Endothelial cell of umbilical vein (primary cell): ENCODE data around the gene FAM3D. TPM values are rescaled to one million over a fixed set of nuclear protein-coding genes. Genes with fewer than 3 reads are reported as not detected.

Experiments
- BruUV-seq: library from RNA; stranded (reverse); fragments of 400-500 nt; replicated peaks from 2 replicates; lab custom pipeline; 2021; lab: Mats Ljungman, UMichigan
- CTCF ChIA-PET: fragments of 300-600, 350-600 bp; sonication (Branson Sonifier 250); formaldehyde crosslinking; loops from one replicate; lab custom pipeline; 2021; ENCODE audit warnings: antibody characterized with exemption, inconsistent platforms; lab: Charles Lee
- POLR2A ChIA-PET: fragments of 300-600, 350-600 bp; sonication (Branson Sonifier 250); formaldehyde crosslinking; loops from one replicate; lab custom pipeline; 2021; ENCODE audit warnings: antibody characterized with exemption, inconsistent platforms; lab: Charles Lee
- DNase-seq: peaks from one replicate; pipeline ENCODE4 v3.0.0-alpha.2; 2011; ENCODE audit warnings: low read depth, low spot score
- FAIRE-seq: peaks from 2 replicates; lab custom pipeline; 2011; peaks lifted over from hg19 to GRCh38; lab: Jason Lieb, UNC
- H2AFZ ChIP-seq: 2 replicates; pipeline ENCODE4 v1.6.0; 2012; ENCODE audit warnings: low read depth, low read length, control low read depth, inconsistent platforms
- H3K27ac ChIP-seq: 2 replicates; pipeline ENCODE4 v1.5.1; 2011; ENCODE audit warnings: low read depth, mild to moderate bottlenecking, control low read depth, low read length, moderate library complexity; ENCODE audit not compliant: insufficient read depth
- H3K27me3 ChIP-seq, 2 experiments: 2 replicates each; pipeline versions ENCODE4 v1.6.0 to v1.6.1; 2011; ENCODE audit warnings: low read length in 2 of 2, mixed read lengths in 1 of 2; ENCODE audit not compliant: control insufficient read depth in 2 of 2, insufficient read depth in 2 of 2
- H3K36me3 ChIP-seq, 2 experiments: 2 replicates in 1 of 2; 3 replicates in 1 of 2; pipeline ENCODE4 v1.5.1; 2011; ENCODE audit warnings: low read length in 2 of 2, mild to moderate bottlenecking in 1 of 2, moderate library complexity in 1 of 2; ENCODE audit not compliant: control insufficient read depth in 2 of 2, insufficient read depth in 2 of 2; ENCODE audit errors: extremely low read depth in 1 of 2
- H3K4me1 ChIP-seq: 3 replicates; pipeline ENCODE4 v1.5.1; 2011; ENCODE audit warnings: mild to moderate bottlenecking, low read length; ENCODE audit not compliant: control insufficient read depth, insufficient read depth; ENCODE audit errors: extremely low read depth
- H3K4me2 ChIP-seq: 2 replicates; pipeline ENCODE4 v1.6.1; 2011; ENCODE audit warnings: low read length, control low read depth, mixed read lengths; ENCODE audit not compliant: insufficient read depth
- H3K4me3 ChIP-seq, 3 experiments: fragments of 200-600 bp in 1 of 3; sonication (generic), shearing (Covaris generic) in 1 of 3; replicated peaks in 1 of 3; 2 replicates each; pipeline ENCODE4 v1.5.1; 2011 to 2016; ENCODE audit warnings: control low read depth in 3 of 3, low read length in 3 of 3, mild to moderate bottlenecking in 2 of 3, inconsistent platforms in 1 of 3, low read depth in 1 of 3, moderate library complexity in 1 of 3; ENCODE audit not compliant: insufficient read depth in 1 of 3
- H3K79me2 ChIP-seq: 2 replicates; pipeline ENCODE4 v1.6.0; 2012; ENCODE audit warnings: low read length, inconsistent platforms; ENCODE audit not compliant: control insufficient read depth, insufficient read depth
- H3K9ac ChIP-seq: replicated peaks from 2 replicates; pipeline ENCODE3; 2011; ENCODE audit warnings: low read length, control low read depth; ENCODE audit not compliant: insufficient read depth; ENCODE audit errors: extremely low read depth
- H3K9me1 ChIP-seq: replicated peaks from 3 replicates; pipeline ENCODE4 v1.6.0; 2011; ENCODE audit warnings: mild to moderate bottlenecking, low read length; ENCODE audit not compliant: control insufficient read depth, insufficient read depth; ENCODE audit errors: extremely low read depth
- H3K9me3 ChIP-seq: replicated peaks from 2 replicates; pipeline ENCODE4 v1.5.1; 2012; ENCODE audit warnings: low read length, inconsistent platforms; ENCODE audit not compliant: control insufficient read depth, insufficient read depth
- H4K20me1 ChIP-seq: replicated peaks from 2 replicates; pipeline ENCODE3; 2011; ENCODE audit warnings: mild to moderate bottlenecking, low read length; ENCODE audit not compliant: control insufficient read depth, insufficient read depth; ENCODE audit errors: extremely low read depth
- EZH2 ChIP-seq: IDR thresholded peaks from 2 replicates; pipeline ENCODE4 v1.6.1; 2012; ENCODE audit warnings: borderline replicate concordance, low read depth, mild to moderate bottlenecking, moderate library complexity, low read length, inconsistent platforms; ENCODE audit not compliant: severe bottlenecking
- FOS ChIP-seq: IDR thresholded peaks from 2 replicates; pipeline ENCODE4 v1.6.1; 2011; ENCODE audit warnings: mild to moderate bottlenecking, low read length, moderate library complexity, borderline replicate concordance; ENCODE audit not compliant: insufficient read depth
- GATA2 ChIP-seq: IDR thresholded peaks from 2 replicates; pipeline ENCODE4 v1.7.0; 2011; ENCODE audit warnings: low read depth, mild to moderate bottlenecking, moderate library complexity, mixed read lengths, low read length; ENCODE audit not compliant: insufficient read length, insufficient read depth
- JUN ChIP-seq: IDR thresholded peaks from 2 replicates; pipeline ENCODE4 v1.6.1; 2011; ENCODE audit warnings: borderline replicate concordance, low read depth; ENCODE audit not compliant: insufficient read length, insufficient read depth
- MYC ChIP-seq: IDR thresholded peaks from one replicate; pipeline ENCODE4 v1.6.1; 2011; ENCODE audit warnings: mild to moderate bottlenecking, low read depth, low read length
- POLR2A ChIP-seq: IDR thresholded peaks from 2 replicates; pipeline ENCODE4 v1.6.1; 2012; ENCODE audit warnings: low read depth, mild to moderate bottlenecking, control low read depth, low read length
- POLR2AphosphoS5 ChIP-seq: IDR thresholded peaks from 2 replicates; pipeline ENCODE4 v1.6.1; 2012; ENCODE audit warnings: low read depth, mild to moderate bottlenecking, control low read depth, low read length, moderate library complexity; ENCODE audit not compliant: insufficient read depth
- dilution Hi-C: fragments of 300-500 bp; cut with MboI; formaldehyde crosslinking; loops from one replicate; pipeline ENCODE4 v1.15.0; 2019; ENCODE audit warnings: low sequenced_read_pairs; ENCODE audit not compliant: extremely low pct_ligation_motif_present
- intact Hi-C: fragments of 100-400 bp; cut with micrococcal nuclease; formaldehyde crosslinking; loops from one replicate; pipeline ENCODE4 v1.10.0; 2022
- polyA plus RNA-seq, 4 experiments: library from polyadenylated mRNA; depleted of rRNA in 3 of 4; stranded (reverse) in 3 of 4; unstranded in 1 of 4; fragments of >200 nt; gene quantifications; 2 replicates each; pipeline versions ENCODE4 v1.2.1 to v1.2.3, GENCODE V29; 2011 to 2012; ENCODE audit warnings: missing spikeins in 1 of 4
- total RNA-seq: library from RNA; stranded (reverse); gene quantifications from 2 replicates; pipeline ENCODE4 v1.2.3, GENCODE V29; 2021
- TF ChIP-seq, protein P1 (sequence below): IDR thresholded peaks from 2 replicates; pipeline ENCODE4 v1.6.1; 2011; ENCODE audit not compliant: insufficient read depth, insufficient read length
- TF ChIP-seq, protein P2 (sequence below), 2 donors: IDR thresholded peaks; 1 replicate in 1 of 2; 2 replicates in 1 of 2; pipeline ENCODE4 v1.5.1; 2011; ENCODE audit warnings: low read length in 2 of 2, mild to moderate bottlenecking in 2 of 2, moderate library complexity in 2 of 2, control low read depth in 1 of 2, inconsistent platforms in 1 of 2, low read depth in 1 of 2; ENCODE audit not compliant: insufficient read depth in 1 of 2; ENCODE audit errors: extremely low read depth in 1 of 2

Gene FAM3D
- total and polyA plus RNA-seq, 2 donors (not counting 3 experiments of a cell fraction or from before 2014, with no cell fraction given), result 0.12 TPM; not detected in 1

- DNase-seq (no peak), FAIRE-seq (no peak)
- H3K9ac ChIP-seq, result no peak overlapping the region
- no peaks in the 10 kb centered on the region for H3K9me3 ChIP-seq
- H3K79me2 ChIP-seq, result no peaks in the 10 kb centered on the region
- ChIA-PET POLR2A (no interaction called here), CTCF (interaction anchor here (0.7 kb wide), 1 partner anchor 12 kb away, joined by 3 read pairs; no protein-coding TSS in a partner anchor)
- no peak overlapping the region for H3K4me3 ChIP-seq
- no peaks in the 10 kb centered on the region for H3K27me3 ChIP-seq
- no peak overlapping the region for H2AFZ ChIP-seq
- no peaks in the 10 kb centered on the region for H3K36me3 ChIP-seq
- dilution Hi-C loops (no loop called here), intact Hi-C loops (no loop called here)
- H3K9me1 ChIP-seq, result no peaks in the 10 kb centered on the region
- H3K4me1 ChIP-seq, result peaks cover 21% of the 10 kb centered on the region
- TF ChIP-seq, protein P1, sequence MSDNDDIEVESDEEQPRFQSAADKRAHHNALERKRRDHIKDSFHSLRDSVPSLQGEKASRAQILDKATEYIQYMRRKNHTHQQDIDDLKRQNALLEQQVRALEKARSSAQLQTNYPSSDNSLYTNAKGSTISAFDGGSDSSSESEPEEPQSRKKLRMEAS, result no peak
- no peak for TF ChIP-seq EZH2
- no peak for TF ChIP-seq GATA2
- no peak for TF ChIP-seq FOS
- no peak for TF ChIP-seq POLR2A
- TF ChIP-seq, protein P2, sequence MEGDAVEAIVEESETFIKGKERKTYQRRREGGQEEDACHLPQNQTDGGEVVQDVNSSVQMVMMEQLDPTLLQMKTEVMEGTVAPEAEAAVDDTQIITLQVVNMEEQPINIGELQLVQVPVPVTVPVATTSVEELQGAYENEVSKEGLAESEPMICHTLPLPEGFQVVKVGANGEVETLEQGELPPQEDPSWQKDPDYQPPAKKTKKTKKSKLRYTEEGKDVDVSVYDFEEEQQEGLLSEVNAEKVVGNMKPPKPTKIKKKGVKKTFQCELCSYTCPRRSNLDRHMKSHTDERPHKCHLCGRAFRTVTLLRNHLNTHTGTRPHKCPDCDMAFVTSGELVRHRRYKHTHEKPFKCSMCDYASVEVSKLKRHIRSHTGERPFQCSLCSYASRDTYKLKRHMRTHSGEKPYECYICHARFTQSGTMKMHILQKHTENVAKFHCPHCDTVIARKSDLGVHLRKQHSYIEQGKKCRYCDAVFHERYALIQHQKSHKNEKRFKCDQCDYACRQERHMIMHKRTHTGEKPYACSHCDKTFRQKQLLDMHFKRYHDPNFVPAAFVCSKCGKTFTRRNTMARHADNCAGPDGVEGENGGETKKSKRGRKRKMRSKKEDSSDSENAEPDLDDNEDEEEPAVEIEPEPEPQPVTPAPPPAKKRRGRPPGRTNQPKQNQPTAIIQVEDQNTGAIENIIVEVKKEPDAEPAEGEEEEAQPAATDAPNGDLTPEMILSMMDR (IDR thresholded peaks at IDR 0.05; ENCODE audit: extremely low read depth in 1 of 2, insufficient read depth in 1 of 2, low read depth in 1 of 2, low read length in 2 of 2), result no peak
- no peak overlapping the region for H3K27ac ChIP-seq
- H3K4me2 ChIP-seq, result no peak overlapping the region
- BruUV-seq, result no TSS peak
- no peaks in the 10 kb centered on the region for H4K20me1 ChIP-seq
Measured at GRCh38 chr3:58623961-58624360, 42.6 kb downstream of the FAM3D start.

DNA sequence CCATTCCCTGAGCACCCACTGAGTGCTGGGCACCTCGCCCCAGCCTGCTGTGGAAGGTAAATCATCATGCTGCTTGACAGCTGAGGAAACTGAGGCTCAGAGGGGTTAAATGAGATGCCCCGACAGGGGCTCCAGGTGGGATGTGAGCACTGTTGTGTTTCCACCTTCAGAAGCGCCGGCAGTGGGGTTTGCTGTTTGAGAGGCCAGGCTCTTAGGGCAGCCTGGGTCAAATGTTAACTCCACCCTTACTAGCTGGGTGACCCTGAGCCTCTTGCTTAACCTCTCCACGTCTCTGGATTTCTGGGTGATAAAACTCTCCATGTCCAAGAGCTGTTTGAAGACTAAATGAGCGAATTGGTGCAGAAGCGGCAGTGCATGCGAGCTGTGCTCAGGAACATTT is 43.1 kb downstream of the FAM3D start:
- dilution Hi-C loops (no loop called here), intact Hi-C loops (no loop called here)
- DNase-seq (no peak), FAIRE-seq (no peak)
- Histone ChIP-seq H4K20me1 (no peaks in the 10 kb centered on the region), H2AFZ (no peak overlapping the region), H3K79me2 (no peaks in the 10 kb centered on the region), H3K9ac (no peak overlapping the region), H3K4me3 (no peak overlapping the region), H3K4me1 (peaks cover 16% of the 10 kb centered on the region), H3K36me3 (no peaks in the 10 kb centered on the region), H3K27ac (no peak overlapping the region), H3K9me1 (no peaks in the 10 kb centered on the region), H3K4me2 (no peak overlapping the region), H3K27me3 (no peaks in the 10 kb centered on the region), H3K9me3 (no peaks in the 10 kb centered on the region)
- BruUV-seq, result no TSS peak
- TF ChIP-seq FOS, result no peak
- no peak for TF ChIP-seq POLR2A
- TF ChIP-seq, protein P1, result no peak
- TF ChIP-seq GATA2, result no peak
- no peak for TF ChIP-seq MYC
- TF ChIP-seq, protein P2 (IDR thresholded peaks at IDR 0.05; ENCODE audit: extremely low read depth in 1 of 2, insufficient read depth in 1 of 2, low read depth in 1 of 2, low read length in 2 of 2), result no peak
- no peak for TF ChIP-seq POLR2AphosphoS5
- no peak for TF ChIP-seq JUN
- TF ChIP-seq EZH2, result no peak
- ChIA-PET CTCF (interaction anchor here (0.7 to 2.0 kb wide), 2 partner anchors 11 to 54 kb away, joined by 3 to 8 read pairs; no protein-coding TSS in a partner anchor), POLR2A (no interaction called here)
